GM23338 (cell line): ENCODE measurements around the gene GPRIN1. TPM values are rescaled to one million over a fixed set of nuclear protein-coding genes. Genes with fewer than 3 reads are reported as not detected.
A peak's percentile ranks its signal among the peaks of the same experiment; 100 is the strongest.

ENCODE experiments used
- ATAC-seq: fragments of 200-7000 bp; cut with Tn5 transposase; 3 replicates; pipeline ENCODE4 v1.9.1; 2020
- DNase-seq: peaks from one replicate; pipeline ENCODE4 v3.0.0-alpha.2; 2015; ENCODE audit warnings: low spot score
- H2AFZ ChIP-seq: fragments of 200-600 bp; sonication (generic); 2 replicates; pipeline ENCODE4 v1.8.0; 2016; ENCODE audit warnings: antibody characterized with exemption, mild to moderate bottlenecking, moderate library complexity
- H3F3A ChIP-seq: fragments of 200-600 bp; sonication (generic); replicated peaks from 2 replicates; pipeline ENCODE4 v1.8.0; 2017; ENCODE audit warnings: antibody characterized with exemption, mixed run types, low read depth
- H3K27ac ChIP-seq: fragments of 200-600 bp; sonication (generic); 2 replicates; pipeline ENCODE4 v1.6.1; 2016; ENCODE audit warnings: low read depth
- H3K27me3 ChIP-seq: fragments of 200-600 bp; sonication (generic); 2 replicates; pipeline ENCODE4 v1.8.0; 2016; ENCODE audit warnings: mild to moderate bottlenecking, mixed run types, moderate library complexity; ENCODE audit not compliant: insufficient read depth
- H3K36me3 ChIP-seq: fragments of 200-600 bp; sonication (generic); 2 replicates; pipeline ENCODE4 v1.8.0; 2016; ENCODE audit warnings: mild to moderate bottlenecking; ENCODE audit not compliant: insufficient read depth
- H3K4me1 ChIP-seq: fragments of 200-600 bp; sonication (generic); 2 replicates; pipeline ENCODE4 v1.8.0; 2016; ENCODE audit warnings: mild to moderate bottlenecking, moderate library complexity; ENCODE audit not compliant: insufficient read depth
- H3K4me2 ChIP-seq: fragments of 200-600 bp; sonication (generic); 2 replicates; pipeline ENCODE4 v1.7.1; 2017; ENCODE audit warnings: mixed run types
- H3K4me3 ChIP-seq: fragments of 200-600 bp; sonication (generic); 2 replicates; pipeline ENCODE4 v1.6.1; 2016; ENCODE audit warnings: mixed run types
- H3K79me2 ChIP-seq: fragments of 200-600 bp; sonication (generic); replicated peaks from 2 replicates; pipeline ENCODE4 v1.8.0; 2017; ENCODE audit warnings: mild to moderate bottlenecking; ENCODE audit not compliant: insufficient read depth
- H3K9me2 ChIP-seq: fragments of 200-600 bp; sonication (generic); 2 replicates; pipeline ENCODE4 v1.8.0; 2017; ENCODE audit not compliant: insufficient read depth
- H4K20me1 ChIP-seq: fragments of 200-600 bp; sonication (generic); replicated peaks from 2 replicates; pipeline ENCODE4 v1.8.0; 2017; ENCODE audit warnings: mild to moderate bottlenecking; ENCODE audit not compliant: insufficient read depth
- H3K27ac Mint-ChIP-seq: 2 replicates; pipeline ENCODE4 v1.8.0; 2020; ENCODE audit warnings: inconsistent platforms, mild to moderate bottlenecking, moderate library complexity, mixed read lengths
- H3K27me3 Mint-ChIP-seq: 3 replicates; pipeline ENCODE4 v1.8.0; 2022; ENCODE audit warnings: low read depth, mild to moderate bottlenecking, moderate library complexity, mixed read lengths, inconsistent platforms; ENCODE audit not compliant: insufficient read depth, poor library complexity
- H3K36me3 Mint-ChIP-seq: 3 replicates; pipeline ENCODE4 v1.8.0; 2021; ENCODE audit warnings: low read depth, mild to moderate bottlenecking, inconsistent platforms, moderate library complexity, mixed read lengths
- H3K4me1 Mint-ChIP-seq: 3 replicates; pipeline ENCODE4 v1.8.0; 2020; ENCODE audit warnings: mild to moderate bottlenecking, inconsistent platforms, mixed read lengths
- H3K4me3 Mint-ChIP-seq: 3 replicates; pipeline ENCODE4 v1.8.0; 2021; ENCODE audit warnings: moderate library complexity, mild to moderate bottlenecking, inconsistent platforms, mixed read lengths
- H3K9me3 Mint-ChIP-seq: 3 replicates; pipeline ENCODE4 v1.8.0; 2020; ENCODE audit warnings: moderate library complexity, mild to moderate bottlenecking, inconsistent platforms, mixed read lengths
- CREB1 ChIP-seq: fragments of 250-450 bp; sonication (Bioruptor Pico); IDR thresholded peaks from 2 replicates; pipeline ENCODE4 v1.5.0; 2020; ENCODE audit warnings: low read depth, mild to moderate bottlenecking, moderate library complexity
- ETS1 ChIP-seq: IDR thresholded peaks from 2 replicates; pipeline ENCODE4 v1.6.1; 2016; ENCODE audit warnings: antibody characterized with exemption
- EZH2 ChIP-seq: fragments of 200-600 bp; sonication (generic); IDR thresholded peaks from one replicate; pipeline ENCODE4 v1.8.0; 2017; ENCODE audit warnings: antibody characterized with exemption, mild to moderate bottlenecking, low read depth; ENCODE audit not compliant: unreplicated experiment
- JUNB ChIP-seq: IDR thresholded peaks from one replicate; pipeline ENCODE4 v1.6.1; 2016; ENCODE audit warnings: antibody characterized with exemption; ENCODE audit not compliant: unreplicated experiment
- REST ChIP-seq: IDR thresholded peaks from one replicate; pipeline ENCODE4 v1.6.1; 2018; ENCODE audit warnings: antibody characterized with exemption; ENCODE audit not compliant: unreplicated experiment
- ZNF331 ChIP-seq: fragments of 250-450 bp; sonication (Bioruptor Pico); IDR thresholded peaks from 2 replicates; pipeline ENCODE4 v1.5.0; 2020; ENCODE audit warnings: low read depth, mild to moderate bottlenecking, moderate library complexity
- ZNF462 ChIP-seq: fragments of 250-450 bp; sonication (Bioruptor Pico); IDR thresholded peaks from 2 replicates; pipeline ENCODE4 v1.5.0; 2020; ENCODE audit warnings: mild to moderate bottlenecking, moderate library complexity
- polyA plus RNA-seq: library from polyadenylated mRNA; unstranded; fragments of >200 nt; fragmentation: Nextera tagmentation; extraction: Ambion mirVana; gene quantifications from 2 replicates; pipeline ENCODE4 v1.2.1, GENCODE V29; 2016
- total RNA-seq: library from RNA; depleted of rRNA; stranded (reverse); fragments of >200 nt; shearing (Covaris generic); gene quantifications from 2 replicates; pipeline ENCODE4 v1.2.3, GENCODE V29; 2014

GPRIN1 gene
- total and polyA plus RNA-seq, 2 experiments from 2014 or later = 3.8 to 14.6 TPM

DNA sequence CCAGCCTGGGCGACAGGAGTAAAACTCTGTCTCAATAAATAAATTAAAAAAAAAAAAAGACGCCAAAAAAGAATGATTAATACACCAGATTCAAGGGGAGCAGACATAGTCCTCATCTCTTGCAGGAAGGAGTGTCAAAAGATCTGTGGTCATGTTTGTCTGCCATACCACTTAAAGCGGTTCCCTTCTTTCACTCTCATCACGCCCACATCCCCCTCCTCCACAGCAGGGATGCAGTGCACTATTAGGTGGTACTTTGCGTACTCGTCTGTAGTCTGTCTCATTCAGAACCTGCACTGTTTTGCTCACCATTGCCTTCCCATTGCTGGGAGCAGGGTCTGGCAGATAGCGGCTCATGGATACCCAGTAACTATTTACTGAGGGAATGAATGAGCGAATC is 49.6 kb downstream of the GPRIN1 start:
- no peaks in the 10 kb centered on the region for H3K9me2 ChIP-seq
- H3F3A ChIP-seq = no peaks in the 10 kb centered on the region
- Mint-ChIP-seq H3K9me3 (peaks cover 5% of the 10 kb centered on the region; the same call in 1 of the 3 replicates), H3K4me1 (peaks cover 7% of the 10 kb centered on the region), H3K4me3 (no peak overlapping the region), H3K27ac (no peak overlapping the region), H3K27me3 (peaks cover 18% of the 10 kb centered on the region), H3K36me3 (no peaks in the 10 kb centered on the region)
- no peaks in the 10 kb centered on the region for H3K36me3 ChIP-seq
- 0 out of 2 replicates have a peak overlapping the region, but pooled peaks have one; percentile 38 for H2AFZ ChIP-seq
- H4K20me1 ChIP-seq = no peaks in the 10 kb centered on the region
- H3K27ac ChIP-seq = no peak overlapping the region
- H3K4me2 ChIP-seq = no peak overlapping the region
- no peak for DNase-seq
- no peak overlapping the region for H3K4me3 ChIP-seq
- TF ChIP-seq ZNF462 (CRISPR knock-in tag) (no peak), EZH2 (no peak), CREB1 (CRISPR knock-in tag) (no peak), ZNF331 (CRISPR knock-in tag) (no peak), JUNB (no peak), REST (no peak), ETS1 (no peak)
- no peaks in the 10 kb centered on the region for H3K27me3 ChIP-seq
- no peaks in the 10 kb centered on the region for H3K79me2 ChIP-seq
- ATAC-seq = no peak
- H3K4me1 ChIP-seq = peaks cover 5% of the 10 kb centered on the region; the same call in 1 of the 2 replicates
